Lower leg skin (tissue), 4 donors: ENCODE results near the gene SHD. TPM values are rescaled to one million over a fixed set of nuclear protein-coding genes. Genes with fewer than 3 reads are reported as not detected.
"Not testable (repeated sequence)": the region's sequence is repeated elsewhere in the genome, so short reads cannot be mapped to it uniquely, and the experiment has no call there.

Experiments
- DNase-seq, 2 donors: peaks; one replicate each; pipeline ENCODE4 v3.0.0-alpha.2; 2019; ENCODE audit warnings: low spot score in 2 of 2
- H3K4me3 ChIP-seq: fragments of 200-600 bp; sonication (generic); 2 replicates; pipeline ENCODE4 v1.5.1; 2017; ENCODE audit warnings: mild to moderate bottlenecking, low read depth; ENCODE audit not compliant: poor library complexity, severe bottlenecking
- CTCF ChIP-seq, 3 donors: fragments of 450-650 bp; IDR thresholded peaks; one replicate each; pipeline ENCODE4 v1.5.1; 2016; ENCODE audit warnings: antibody characterized with exemption in 3 of 3, mild to moderate bottlenecking in 3 of 3, moderate library complexity in 2 of 3
- POLR2A ChIP-seq, 2 donors: fragments of 450-650 bp; IDR thresholded peaks; one replicate each; pipeline ENCODE4 v1.6.1; 2016 to 2017; ENCODE audit warnings: antibody characterized with exemption in 2 of 2, mild to moderate bottlenecking in 1 of 2, moderate library complexity in 1 of 2
- WGBS, 2 donors: methylation state at CpG; one replicate each; pipeline ENCODE4 v1.1.5; 2018; 5-methylcytosine and 5-hydroxymethylcytosine counted together
- intact Hi-C: fragments of 100-400 bp; cut with DNase I; formaldehyde crosslinking; loops from one replicate; pipeline ENCODE4 v1.15.0; 2023; ENCODE audit warnings: low total_unique reads
- total RNA-seq, 4 donors: library from RNA; depleted of rRNA; stranded (reverse); fragments of >200 nt; gene quantifications; one replicate each; pipeline ENCODE4 v1.1.0, GENCODE V29; 2016

The SHD gene
- total RNA-seq, 4 donors from 2014 or later = not detected

DNA sequence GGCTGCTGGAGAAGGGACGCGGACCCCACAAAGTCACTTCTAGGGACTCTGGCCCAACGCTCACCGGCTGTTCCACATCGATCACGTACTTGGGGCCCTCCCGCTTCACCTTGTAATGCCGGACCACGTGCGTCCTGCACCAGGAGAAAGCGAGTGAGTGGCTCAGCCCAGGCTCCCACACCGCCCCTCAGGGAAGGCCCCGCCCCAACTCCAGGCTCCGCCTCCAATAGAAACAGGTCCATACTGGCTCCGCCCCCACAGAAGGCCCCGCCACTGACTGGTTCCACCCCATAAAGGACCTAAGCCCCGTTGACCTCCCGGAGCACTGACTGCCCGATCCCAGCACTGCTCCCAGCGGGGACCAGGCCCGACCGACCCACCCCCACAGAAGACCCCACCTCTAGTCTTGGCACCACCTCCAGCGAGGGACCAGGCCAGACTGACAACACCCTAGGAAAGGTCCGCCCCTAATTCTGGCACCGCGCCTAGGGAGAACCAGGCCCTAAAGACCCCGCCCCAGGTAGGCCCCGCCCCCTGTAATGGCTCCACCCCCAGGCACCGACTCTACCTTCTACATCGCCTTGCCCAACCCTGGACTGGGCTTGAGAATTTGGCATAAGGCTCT lies 48.3 kb downstream of the SHD start:
- WGBS, 2 donors = 32 to 39% methylated on average over 27 to 30 of the region's 30 CpGs
- H3K4me3 ChIP-seq = no peak overlapping the region
- intact Hi-C loops = no loop called here
- TF ChIP-seq POLR2A (IDR thresholded peaks at IDR 0.05) (no peak), CTCF (IDR thresholded peaks at IDR 0.05) (no peak)
- DNase-seq = peak in 1 of 2 donors; percentile 95

- no peak overlapping the region for H3K4me3 ChIP-seq
- WGBS, 2 donors = 13 to 31% methylated on average over 12 of the region's 13 CpGs
- TF ChIP-seq POLR2A (IDR thresholded peaks at IDR 0.05) (no peak), CTCF (IDR thresholded peaks at IDR 0.05) (no peak)
- intact Hi-C loops = no loop called here
- no peak for DNase-seq
Measured at GRCh38 chr19:4327877-4328242, 48.8 kb downstream of the SHD start.

- intact Hi-C loops = no loop called here
- DNase-seq = peak; percentile 52 to 98
- TF ChIP-seq POLR2A (IDR thresholded peaks at IDR 0.05) (no peak), CTCF (IDR thresholded peaks at IDR 0.05) (no peak)
- no peak overlapping the region for H3K4me3 ChIP-seq
- 23 to 30% methylated on average over 34 to 45 of the region's 49 CpGs for WGBS, 2 donors
Measured at GRCh38 chr19:4328243-4328990, 49.4 kb downstream of the SHD start.

DNA sequence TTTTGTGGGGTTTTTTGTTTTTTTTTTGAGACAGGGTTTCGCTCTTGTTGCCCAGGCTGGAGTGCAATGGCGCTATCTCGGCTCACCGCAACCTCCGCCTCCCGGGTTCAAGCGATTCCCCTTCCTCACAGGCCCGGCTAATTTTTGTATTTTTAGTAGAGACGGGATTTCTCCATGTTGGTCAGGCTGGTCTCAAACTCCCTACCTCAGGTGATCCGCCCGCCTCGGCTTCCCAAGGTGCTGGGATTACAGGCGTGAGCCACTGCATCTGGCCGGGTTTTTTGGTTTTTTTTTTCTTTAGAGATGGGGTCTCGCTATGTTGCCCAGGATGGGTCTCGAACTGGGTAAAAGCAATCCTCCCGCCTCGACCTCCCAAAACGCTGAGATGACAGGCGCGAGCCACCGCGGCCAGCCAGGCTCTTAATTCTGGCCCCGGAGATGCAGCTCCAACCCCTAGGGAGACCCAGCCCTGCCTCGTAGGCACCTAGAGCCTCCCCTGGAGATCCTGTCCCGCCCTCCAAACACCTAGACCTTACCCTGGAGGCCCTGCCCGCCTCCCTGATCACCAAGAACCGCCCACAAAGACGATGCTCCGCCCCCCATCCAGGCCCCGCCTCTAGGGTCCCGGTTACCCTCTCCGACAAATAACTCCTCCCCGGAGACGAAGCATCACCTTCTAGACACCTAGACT lies 50.1 kb downstream of the SHD start:
- DNase-seq, H3K4me3 ChIP-seq, intact Hi-C loops: not testable (repeated sequence)
- WGBS, 2 donors = 58 to 79% methylated on average over 35 of the region's 35 CpGs

DNA sequence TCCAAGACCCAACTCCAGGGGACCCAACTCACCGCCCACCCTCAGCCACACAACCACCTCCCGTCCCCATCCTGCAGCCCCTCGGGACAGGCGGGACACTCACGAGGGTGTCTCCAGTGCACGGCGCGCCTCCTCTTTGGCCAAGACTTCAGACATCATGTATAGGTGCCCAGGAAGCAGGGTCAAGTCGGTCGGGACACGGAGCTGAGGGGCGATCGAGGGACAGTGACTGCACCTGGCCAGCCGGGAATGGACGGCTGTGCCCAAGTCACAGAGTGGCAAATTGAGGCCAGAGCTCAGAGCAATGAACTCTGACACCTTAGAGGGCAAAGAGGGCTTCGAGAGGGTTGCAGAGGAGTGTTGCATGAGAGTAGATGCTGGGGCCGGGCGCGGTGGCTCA lies 50.8 kb downstream of the SHD start:
- intact Hi-C loops = no loop called here
- TF ChIP-seq CTCF (IDR thresholded peaks at IDR 0.05) = no peak
- no peak for TF ChIP-seq POLR2A (IDR thresholded peaks at IDR 0.05)
- no peak overlapping the region for H3K4me3 ChIP-seq
- WGBS, 2 donors = 96 to 97% methylated on average over 19 of the region's 19 CpGs
- DNase-seq = no peak

DNA sequence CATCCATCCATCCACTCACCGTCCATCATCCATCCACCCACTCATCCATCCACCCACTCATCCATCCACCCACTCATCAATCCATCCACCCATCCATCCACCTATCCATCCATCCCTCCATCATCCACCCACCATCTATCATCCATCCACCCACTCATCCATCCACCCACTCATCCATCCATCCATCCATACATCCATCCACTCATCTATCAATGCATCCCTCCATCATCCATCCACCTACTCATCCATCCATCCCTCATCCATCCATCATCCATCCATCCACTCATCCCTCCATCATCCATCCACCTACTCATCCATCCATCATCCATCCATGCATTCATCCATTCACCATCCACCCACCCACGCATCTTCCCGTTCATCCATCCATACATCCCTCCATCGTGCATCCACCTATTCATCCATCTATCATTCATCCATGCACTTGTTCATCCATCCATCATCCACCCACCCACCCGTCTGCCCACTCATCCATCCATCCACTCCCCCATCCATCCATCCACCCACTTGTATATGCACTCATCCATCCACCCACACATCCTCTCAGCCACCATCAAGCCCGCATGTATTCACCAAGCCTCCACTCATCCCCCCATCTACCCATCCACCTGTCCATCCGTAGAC lies 56.0 kb downstream of the SHD start:
- H3K4me3 ChIP-seq = no peak overlapping the region
- WGBS, 2 donors = 92 to 95% methylated on average over 7 of the region's 7 CpGs
- intact Hi-C loops = no loop called here
- no peak for DNase-seq
- TF ChIP-seq CTCF (IDR thresholded peaks at IDR 0.05) = no peak
- TF ChIP-seq POLR2A (IDR thresholded peaks at IDR 0.05) = no peak
